D341Med (cell line): ENCODE results near the gene VIPR2.

Source experiments
- DNase-seq: peaks from one replicate; pipeline ENCODE4 v3.0.0; 2012; ENCODE audit warnings: low spot score

The VIPR2 gene

DNA sequence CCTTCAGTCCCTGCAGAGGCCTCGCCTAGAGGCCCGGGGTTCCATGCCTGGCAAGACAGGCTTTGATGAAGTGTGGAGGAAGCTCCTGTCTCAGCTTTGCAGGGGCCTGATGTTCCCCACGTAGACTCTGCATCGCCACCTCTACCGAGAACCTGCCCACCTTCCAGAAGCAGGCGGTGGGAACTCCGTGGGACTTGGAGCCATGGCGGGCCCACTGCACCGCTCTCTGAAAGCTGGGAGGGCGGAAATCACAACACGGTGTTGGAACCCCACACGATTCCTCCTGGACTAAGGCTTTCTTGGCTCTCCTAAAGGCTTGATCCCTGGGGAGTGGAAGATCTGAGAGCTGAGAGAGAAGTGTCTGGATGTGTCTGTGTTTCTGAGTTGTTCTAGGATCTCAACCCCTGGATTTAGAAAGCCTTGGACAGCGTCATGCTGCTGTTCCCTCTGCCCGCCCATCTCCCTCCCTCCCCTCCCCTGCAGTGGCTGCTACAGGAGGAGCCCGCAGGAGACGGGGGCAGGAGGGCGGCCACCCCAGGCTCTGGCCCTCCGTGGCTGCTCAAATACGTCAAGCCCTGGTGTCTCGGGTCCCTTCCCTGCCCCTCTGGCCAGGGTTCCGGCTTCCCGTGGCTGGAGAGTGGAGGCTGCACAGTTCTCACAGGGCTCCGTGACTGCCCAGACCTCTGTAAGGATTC is 79.7 kb downstream of the VIPR2 start:
- DNase-seq, result no peak

DNA sequence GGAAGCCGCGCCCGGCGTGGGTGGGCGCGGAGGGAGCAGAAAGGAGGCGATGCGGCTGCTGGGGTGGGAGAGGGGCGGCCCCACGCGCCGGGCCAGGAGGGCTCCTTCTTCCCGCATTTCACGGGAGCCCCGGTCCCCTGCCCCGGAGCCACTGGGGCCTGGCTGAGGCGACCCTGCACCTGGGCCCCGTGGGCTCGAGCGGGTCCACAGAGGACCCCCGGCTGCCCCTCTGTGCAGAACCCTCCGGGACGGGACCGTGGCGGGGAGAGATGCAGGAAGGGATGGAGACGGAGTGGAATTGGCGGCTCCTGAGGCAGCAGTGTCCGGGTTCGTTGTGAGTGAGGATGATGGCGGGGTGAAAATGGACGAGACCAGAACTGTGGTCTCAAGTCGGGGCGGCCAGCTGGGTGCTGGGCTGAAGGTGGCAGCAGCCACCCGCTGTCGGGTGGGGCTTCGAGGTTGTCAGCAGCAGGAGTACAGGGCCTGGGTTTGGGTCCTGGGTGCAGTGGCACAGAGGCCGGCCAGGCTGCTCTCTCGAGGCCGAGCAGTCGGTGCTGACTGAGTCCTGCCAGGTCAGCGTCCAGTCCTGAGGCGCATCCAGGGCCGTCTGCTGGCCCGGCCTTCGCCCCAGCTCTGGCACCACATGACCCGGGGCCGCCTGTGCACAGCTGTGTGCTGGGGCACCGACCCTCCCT is 80.4 kb downstream of the VIPR2 start:
- DNase-seq, result no peak

DNA sequence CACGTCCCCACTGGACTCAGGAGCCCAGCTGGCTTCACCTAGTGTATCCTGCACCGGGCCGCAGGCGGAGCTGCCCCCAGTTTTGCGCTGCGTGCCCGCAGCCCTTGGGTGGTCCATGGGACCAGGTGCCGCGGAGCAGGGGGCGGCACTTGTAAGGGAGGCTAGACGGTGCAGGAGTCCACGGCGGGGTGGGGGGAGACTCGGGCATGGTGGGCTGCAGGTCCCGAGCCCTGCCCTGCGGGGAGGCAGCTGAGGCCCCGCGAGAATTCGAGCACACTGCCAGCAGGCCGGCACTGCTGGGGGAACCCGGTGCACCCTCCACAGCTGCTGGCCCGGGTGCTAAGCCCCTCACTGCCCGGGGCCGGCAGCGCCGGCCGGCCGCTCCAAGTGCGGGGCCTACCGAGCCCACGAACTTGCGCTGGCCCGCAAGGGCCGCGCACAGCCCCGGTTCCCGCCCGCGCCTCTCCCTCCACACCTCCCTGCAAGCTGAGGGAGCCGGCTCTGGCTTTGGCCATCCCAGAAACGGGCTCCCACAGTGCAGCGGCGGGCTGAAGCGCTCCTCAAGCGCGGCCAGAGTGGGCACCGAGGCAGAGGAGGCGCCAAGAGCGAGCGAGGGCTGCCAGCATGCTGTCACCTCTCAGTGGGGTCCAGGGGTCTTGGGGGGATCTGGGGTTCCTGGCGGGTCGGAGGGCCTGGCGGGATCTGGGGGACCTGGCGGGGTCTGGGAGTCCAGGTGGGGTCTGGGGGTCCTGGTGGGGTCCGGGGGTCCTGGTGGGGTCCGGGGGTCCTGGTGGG is 81.4 kb downstream of the VIPR2 start:
- DNase-seq, result no peak

DNA sequence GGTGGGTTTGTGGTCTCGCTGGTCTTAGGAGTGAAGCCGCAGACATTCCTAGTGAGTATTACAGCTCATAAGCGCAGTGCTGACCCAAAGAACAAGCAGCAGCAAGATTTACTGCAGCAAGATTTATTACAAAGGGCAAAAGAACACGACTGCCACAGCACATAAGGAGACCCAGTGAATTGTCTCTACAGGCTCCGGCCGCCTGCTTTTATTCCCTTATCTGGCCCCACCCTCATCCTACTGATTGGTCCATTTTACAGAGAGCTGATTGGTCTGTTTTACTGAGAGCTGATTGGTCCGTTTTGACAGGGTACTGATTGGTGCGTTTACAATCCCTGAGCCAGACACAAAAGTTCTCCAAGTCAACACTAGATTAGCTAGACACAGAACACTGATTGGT is 82.1 kb downstream of the VIPR2 start:
- DNase-seq, result no peak

DNA sequence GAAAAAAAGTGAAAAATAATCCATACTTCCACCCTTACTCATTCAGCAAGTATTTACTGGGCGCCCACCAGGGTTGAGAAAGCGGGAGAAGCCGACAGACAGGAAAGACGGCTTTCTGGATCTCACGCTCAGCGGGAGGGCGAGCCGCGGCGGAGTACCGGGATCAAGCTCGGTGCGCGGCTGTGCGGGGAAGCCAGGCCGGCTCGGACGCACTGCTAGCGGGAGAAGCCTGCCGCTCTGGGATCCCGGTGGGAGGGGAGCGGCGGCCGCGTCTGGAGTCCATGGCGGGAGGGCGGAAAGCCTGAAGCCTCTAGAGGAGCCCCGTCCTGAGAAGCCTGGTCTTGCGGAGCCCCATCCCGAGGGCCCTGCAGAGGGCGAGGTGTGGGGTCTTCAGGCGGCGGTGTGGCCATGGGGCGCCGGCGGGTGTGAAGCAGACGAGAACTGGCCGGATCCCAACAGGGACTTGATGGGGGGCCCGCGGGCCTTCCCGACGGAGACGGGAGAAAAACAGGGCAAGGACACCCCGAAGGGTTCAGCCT is 82.9 kb downstream of the VIPR2 start:
- DNase-seq, result no peak

DNA sequence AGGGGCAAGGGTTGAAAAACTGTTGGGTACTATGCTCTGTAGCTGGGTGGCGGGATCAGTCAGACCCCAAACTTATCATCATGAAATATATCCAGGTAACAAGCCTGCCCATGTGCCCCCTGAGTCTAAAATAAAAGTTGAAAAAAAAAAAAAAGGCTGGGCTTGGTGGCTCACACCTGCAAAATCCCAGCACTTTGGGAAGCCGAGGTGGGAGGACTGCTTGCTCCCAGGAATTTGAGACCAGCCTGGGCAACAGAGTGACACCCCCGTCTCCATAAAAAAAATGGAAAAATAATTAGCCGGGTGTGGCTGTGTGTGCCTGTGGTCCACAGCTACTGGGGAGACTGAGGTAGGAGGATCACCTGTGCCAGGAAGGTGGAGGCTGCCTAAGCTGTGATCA is 83.5 kb downstream of the VIPR2 start:
- DNase-seq, result no peak

DNA sequence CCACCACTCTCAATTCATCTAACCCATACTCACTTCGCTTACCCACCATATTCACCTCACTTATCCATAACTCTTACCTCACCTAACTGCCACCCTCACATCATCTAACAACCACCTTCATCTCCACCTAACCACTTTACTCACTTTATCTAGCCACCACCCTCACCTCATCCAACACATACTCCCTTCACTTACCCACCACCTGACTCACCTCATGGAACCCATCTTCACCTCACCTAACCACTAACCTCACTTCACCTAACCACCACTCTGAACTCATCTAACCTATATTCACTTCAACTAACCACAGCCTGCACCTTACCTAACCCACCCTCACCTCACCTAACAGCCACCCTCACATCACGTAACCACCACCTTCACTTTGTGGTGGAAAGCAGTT is 84.2 kb downstream of the VIPR2 start:
- no peak for DNase-seq

DNA sequence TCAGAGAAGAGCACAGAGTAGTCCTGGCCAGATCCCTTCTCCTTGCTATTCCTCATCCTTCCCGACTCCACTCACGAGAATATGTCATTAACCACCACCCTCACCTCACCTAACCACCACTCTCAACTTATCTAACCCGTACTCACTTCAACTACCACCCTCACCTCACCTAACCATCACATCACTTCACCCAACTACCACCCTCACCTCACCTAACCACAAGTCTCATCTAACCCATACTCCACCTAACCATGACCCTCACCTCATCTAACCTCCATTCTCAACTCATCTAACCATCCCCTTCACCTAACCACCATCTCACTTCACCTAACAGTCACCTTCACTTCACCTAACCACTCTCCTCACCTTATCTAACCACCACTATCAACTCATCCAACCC is 85.0 kb downstream of the VIPR2 start:
- DNase-seq, result no peak

DNA sequence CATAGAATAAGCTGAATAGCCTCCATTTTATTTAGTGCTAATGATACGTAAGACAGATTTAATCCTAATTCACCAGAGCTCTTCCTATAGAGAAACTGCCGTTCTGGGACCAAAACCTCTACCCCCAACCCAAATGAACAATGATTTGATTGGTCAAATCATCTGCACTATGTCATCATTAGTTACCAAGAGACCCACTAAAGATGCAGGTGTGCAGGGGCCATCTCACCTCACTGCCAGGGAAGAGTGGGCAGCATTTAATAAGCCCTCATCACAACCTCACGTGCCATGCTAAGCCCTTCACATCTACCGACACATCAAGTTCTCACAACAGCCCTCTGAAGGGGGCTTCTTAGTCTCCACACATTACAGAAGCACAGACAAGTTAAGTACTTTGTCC is 87.0 kb downstream of the VIPR2 start:
- no peak for DNase-seq

DNA sequence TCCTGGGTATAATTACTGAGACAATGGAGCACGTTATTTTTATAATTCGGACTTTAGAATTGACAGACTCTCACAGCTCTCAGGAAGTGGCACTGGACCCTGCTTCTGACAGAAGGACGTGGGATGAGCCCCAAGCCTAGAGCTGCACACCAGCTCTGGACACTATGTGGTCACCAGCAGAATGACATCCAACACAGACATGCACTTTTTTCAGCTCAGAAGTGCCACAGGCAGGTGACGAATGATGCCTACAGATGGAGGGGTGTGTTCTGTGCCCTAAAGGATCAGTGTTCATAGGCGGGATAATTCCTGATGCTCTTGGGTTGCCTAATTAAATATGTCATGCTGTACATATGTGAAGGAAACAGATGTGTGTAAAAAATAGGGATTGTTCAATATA is 87.9 kb downstream of the VIPR2 start:
- DNase-seq, result no peak

DNA sequence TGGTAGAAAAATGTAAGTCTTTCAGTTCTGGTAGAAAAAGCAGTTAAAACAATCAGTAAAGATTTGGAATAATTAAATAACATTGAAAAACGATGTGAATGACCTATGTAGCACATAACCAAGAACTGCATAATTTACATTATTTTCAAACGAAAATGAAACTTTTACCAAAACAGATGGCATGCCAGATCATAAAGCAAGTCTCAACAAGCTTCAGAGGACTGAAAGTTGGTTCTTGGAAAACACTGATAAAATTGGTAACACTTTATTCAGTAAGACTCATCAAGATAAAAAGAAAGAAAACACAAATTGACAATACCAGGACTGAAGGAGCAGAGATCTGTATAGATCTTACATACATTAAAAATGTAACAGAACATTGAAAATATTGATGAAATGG is 92.8 kb downstream of the VIPR2 start:
- no peak for DNase-seq

DNA sequence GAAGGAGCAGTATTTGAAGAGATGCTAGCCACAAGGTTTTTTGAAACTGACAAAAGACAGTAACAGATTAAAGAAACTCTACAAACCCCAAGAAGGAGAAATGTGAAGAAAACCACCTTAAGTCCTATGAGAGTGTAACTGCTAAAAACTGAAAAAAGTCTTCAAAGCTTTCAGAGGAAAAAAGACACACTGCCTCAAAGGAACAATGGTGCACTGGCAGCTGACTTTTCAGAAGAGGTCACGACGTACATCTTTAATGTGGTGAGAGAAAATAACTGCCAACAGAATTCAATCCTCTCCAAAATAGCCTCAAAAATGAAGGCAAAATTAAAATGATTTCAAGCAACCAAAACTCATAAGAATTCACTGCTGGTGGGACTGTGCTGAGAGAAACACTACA is 94.0 kb downstream of the VIPR2 start:
- no peak for DNase-seq

DNA sequence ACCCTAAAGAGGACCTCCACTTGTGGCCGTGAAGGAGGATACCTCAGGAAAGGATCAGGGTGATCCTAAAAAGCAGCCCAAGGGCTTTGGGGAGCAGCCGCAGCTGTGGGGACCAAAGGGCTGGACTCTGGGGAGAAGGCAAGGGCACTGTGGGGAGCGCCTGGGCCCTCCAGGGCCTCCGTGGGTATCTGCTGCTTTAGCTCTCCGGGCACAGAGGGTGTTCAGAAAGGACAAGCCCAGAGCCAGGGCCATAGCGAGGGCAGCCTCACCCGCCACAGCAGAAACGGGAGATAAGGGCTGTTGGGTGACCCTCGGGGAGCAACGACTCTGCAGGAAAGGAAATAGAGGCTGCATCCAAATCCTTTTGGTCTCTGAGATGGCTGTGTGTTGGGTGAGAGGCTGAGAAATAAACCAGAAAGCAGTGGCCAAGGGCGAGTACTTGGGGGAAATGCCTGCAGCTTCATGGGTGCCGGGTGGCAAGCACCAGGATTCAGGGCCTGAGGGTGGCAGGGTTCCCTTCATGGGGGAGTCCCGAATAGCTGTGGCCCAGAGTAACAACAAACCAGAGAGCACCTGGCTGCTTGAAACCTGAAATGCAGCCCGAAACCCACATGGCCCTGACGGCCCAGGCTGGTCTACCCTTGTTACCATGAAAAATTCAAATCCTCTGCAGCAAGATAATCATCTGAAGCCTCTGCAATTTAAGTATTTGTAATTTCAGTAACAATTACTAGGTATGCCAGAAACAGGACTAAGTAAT is 95.2 kb downstream of the VIPR2 start:
- DNase-seq, result no peak

DNA sequence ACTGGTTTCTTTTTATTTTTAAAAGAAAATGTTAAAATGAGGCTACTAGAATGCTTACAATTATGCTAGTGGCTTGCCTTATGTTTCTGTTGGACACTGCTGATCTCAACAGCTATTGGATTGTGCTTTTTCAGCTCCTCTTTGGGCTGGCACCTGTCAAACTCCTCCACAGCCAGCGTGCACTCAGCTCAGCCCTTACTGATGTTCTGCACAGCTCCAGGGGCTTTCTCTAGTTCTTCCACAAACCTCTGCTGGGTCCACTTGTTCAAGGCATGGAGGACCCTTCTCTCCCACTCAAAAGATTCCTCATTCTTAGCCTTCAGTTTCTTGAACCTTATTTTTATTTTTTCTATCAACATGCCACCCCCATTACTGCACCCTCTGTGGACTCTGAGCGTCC is 96.0 kb downstream of the VIPR2 start:
- DNase-seq, result no peak

DNA sequence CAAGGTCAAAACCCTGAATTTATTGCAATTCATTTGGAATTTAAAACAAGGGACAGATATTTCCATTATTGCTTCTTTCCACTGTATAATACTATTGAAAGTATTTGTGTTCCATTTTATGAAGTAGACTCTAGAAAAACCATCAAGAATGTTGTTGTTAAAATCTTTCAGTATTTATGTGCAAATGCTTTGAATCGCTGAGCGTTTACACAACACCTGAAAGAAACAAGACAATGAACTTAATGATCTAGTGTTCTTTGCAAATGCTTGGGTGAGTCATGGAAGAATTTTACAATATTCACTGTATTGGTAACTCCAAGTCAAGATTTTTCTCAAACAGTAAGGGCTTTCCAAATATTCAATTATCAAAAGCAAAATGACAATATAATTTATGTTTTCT is 97.1 kb downstream of the VIPR2 start:
- no peak for DNase-seq

DNA sequence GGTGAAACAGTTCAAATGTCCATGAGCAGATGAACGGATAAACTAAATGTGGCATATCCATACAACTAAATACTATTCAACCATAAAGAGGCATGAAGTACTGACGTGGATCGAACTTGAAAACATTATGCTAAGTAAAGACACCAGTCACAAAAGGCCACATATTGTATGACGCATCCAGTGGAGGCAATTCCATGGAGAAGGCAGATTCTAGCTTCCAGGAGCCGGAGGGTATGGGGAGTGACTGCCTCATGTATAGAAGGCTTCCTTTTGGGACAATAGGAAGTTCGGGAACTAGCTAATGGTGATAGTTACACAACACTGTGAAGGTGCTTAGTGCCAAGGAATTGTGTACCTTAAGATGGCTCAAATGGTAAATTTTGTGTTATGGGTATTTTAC is 98.4 kb downstream of the VIPR2 start:
- no peak for DNase-seq

DNA sequence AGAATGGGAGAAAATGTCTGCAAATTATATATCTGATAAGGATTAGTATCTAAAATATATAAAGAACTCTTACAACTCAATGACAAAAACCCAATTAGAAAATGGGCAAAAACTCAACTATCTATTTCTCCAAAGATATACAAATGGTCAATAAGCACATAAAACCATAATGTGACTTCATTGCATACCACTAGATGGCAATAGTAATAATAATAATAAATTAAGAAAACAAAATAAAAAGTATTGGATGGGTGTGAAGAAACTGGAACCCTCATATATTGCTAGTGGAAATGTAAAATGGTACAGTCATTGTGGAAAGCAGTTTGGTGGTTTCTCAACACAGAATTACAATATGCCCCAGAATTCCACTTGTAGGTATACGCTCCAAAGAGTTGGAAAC is 98.8 kb downstream of the VIPR2 start:
- no peak for DNase-seq

DNA sequence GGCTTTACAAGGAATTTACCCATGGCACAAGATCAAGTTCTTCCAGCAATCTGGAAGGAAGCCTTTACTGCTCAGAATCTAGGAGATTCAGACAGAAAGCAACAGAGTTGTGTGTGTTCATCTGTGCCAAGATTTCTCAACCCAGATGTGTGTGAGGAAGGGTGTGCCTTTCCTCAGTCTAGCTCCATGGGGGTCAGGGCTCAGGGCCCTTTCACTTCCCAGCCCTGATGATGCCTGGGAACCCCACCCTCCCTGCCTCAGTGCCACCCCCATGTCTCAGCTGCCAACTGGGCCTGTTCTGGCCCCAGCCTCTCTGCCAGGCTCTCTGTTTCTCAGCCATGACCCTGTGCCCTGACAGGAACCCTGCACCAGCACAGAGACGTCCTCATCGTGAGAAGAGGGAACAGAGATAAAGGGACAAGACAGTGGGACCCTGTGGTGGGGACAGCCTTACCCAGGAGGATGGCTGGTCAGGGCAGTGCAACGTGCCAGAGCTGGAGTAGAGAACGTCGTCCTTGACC is 102.0 kb downstream of the VIPR2 start:
- no peak for DNase-seq

DNA sequence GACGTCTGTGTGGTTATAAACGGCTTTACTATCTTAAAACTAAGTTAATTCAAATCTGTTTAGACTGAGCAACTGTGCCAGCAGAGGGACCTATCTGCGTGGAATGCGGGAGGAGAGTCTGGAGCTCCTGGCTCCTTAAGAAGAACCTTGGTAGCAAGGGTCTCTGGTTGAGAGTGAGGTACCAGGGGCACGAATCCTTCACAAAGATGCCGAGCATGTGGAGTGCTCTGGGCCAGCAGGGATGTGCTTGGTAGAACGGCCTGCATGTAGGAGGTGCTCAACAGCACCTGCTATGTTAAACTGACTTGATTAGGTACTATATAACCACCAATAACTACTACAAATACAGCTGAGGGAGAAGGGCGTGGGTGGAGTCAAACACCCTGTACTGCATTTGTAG is 102.6 kb downstream of the VIPR2 start:
- DNase-seq, result no peak

DNA sequence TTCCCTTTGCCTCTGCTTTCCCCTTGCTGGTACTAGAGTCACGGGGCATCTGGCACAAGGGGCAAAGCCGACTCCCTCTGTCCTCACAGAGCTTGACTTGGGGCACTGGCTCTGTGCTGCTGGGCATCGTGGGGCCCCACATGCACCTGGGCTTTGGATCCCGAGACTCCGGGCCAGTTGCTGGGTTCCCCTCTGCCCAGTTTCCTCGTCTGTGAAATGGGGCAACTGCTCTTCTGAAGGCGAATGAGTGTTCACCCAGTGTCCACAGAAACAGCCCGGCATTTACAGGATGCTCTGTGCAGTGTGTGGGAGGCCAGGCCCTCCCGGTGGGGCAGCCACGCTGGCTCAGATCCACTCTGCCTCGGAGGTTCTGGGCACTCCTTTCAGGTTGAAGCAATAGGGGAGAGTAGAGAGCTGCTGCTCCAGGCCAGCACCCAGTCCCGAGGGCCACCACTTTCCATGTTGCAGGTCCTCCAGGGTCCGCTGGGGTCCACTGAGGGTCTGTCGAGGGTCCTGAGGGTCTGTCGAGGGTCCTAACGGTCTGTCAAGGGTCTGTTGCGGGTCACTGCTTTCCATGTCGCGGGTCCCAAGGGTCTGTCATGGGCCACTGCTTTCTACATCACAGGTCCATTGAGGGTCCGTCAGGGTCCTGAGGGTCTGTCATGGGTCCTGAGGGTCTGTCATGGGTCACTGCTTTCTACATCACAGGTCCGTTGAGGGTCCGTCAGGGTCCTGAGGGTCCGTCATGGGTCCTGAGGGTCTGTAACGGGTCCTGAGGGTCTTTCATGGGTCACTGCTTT is 103.6 kb downstream of the VIPR2 start:
- DNase-seq, result no peak

DNA sequence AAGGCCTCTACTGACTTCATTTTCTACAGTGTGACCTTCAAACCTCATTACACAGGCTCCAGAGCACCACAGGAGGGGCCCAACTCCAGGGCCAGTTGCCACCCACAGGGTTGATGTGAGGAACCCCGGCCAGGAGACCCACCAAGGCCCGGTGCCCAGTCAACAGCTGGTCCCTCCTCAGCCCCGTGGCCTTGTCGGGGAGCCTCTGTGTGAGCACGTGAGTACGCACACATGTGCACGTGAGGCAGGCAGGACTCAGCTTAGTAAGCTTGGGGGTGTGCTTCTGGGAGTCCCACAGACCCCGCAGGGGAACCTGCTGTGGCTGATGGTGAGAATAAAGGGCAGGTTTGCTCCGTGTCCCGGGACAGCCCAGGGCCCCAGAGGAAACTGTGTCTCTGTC is 104.5 kb downstream of the VIPR2 start:
- no peak for DNase-seq
